NCI-H1930 (cell line): ENCODE results near the gene ARL16.

Experiments used
- DNase-seq, 2 experiments: peaks; one replicate each; lab custom pipeline; 2025; lab: John Stamatoyannopoulos, UW

Gene ARL16

GRCh38 chr17:81644496-81644895, 39.1 kb downstream of the ARL16 start:
- DNase-seq = no peak

- no peak for DNase-seq
Observed at GRCh38 chr17:81641825-81642489, 41.6 kb downstream of the ARL16 start.

GRCh38 chr17:81640011-81640410, 43.6 kb downstream of the ARL16 start:
- no peak for DNase-seq

- DNase-seq = no peak
Observed at GRCh38 chr17:81638683-81639082, 44.9 kb downstream of the ARL16 start.

GRCh38 chr17:81636505-81637288, 46.9 kb downstream of the ARL16 start, which contains the start of the genes NPLOC4 and TSPAN10:
NPLOC4 (minus strand) TSS chr17:81637112; CDS start chr17:81636930, 182 bp downstream.
TSPAN10 (plus strand) TSS chr17:81637196; CDS start chr17:81642413, 5,217 bp downstream.
- peak; percentile 64 to 85 for DNase-seq

GRCh38 chr17:81635973-81636504, 47.6 kb downstream of the ARL16 start:
- no peak for DNase-seq

GRCh38 chr17:81635431-81635830, 48.2 kb downstream of the ARL16 start:
- DNase-seq = no peak

- no peak for DNase-seq
Observed at GRCh38 chr17:81631482-81631881, 52.1 kb downstream of the ARL16 start.
